Endodermal cell (in vitro differentiated cells): Measurements from ENCODE around the gene DHRS4L2. TPM values are rescaled to one million over a fixed set of nuclear protein-coding genes. Genes with fewer than 3 reads are reported as not detected.
"Not testable (repeated sequence)": the region's sequence is repeated elsewhere in the genome, so short reads cannot be mapped to it uniquely, and the experiment has no call there.

ENCODE experiments used
- DNase-seq: peaks from one replicate; pipeline ENCODE4 v3.0.0-alpha.2; 2017
- H3K27ac ChIP-seq: 2 replicates; pipeline ENCODE4 v1.5.1; 2013; ENCODE audit warnings: mild to moderate bottlenecking, low read depth, low read length, moderate library complexity
- H3K27me3 ChIP-seq: 2 replicates; pipeline ENCODE4 v1.6.1; 2013; ENCODE audit warnings: mild to moderate bottlenecking, low read length, moderate library complexity; ENCODE audit not compliant: insufficient read depth, control insufficient read depth, poor library complexity, severe bottlenecking
- H3K36me3 ChIP-seq: 2 replicates; pipeline ENCODE4 v1.7.0; 2013; ENCODE audit warnings: mild to moderate bottlenecking, low read length, moderate library complexity; ENCODE audit not compliant: control insufficient read depth, insufficient read depth
- H3K4me1 ChIP-seq: one replicate; pipeline ENCODE4 v1.7.0; 2013; ENCODE audit warnings: low read length; ENCODE audit not compliant: control insufficient read depth, insufficient read depth
- H3K4me3 ChIP-seq: 2 replicates; pipeline ENCODE4 v1.5.1; 2013; ENCODE audit warnings: mild to moderate bottlenecking, low read length, moderate library complexity
- H3K9ac ChIP-seq: 2 replicates; pipeline ENCODE4 v1.6.1; 2013; ENCODE audit warnings: mild to moderate bottlenecking, low read length, moderate library complexity; ENCODE audit not compliant: poor library complexity, severe bottlenecking; ENCODE audit errors: extremely low read depth
- H3K9me3 ChIP-seq: 2 replicates; pipeline ENCODE4 v1.6.1; 2013; ENCODE audit warnings: mild to moderate bottlenecking, low read length, moderate library complexity; ENCODE audit not compliant: control insufficient read depth
- H3K27ac Mint-ChIP-seq: 2 replicates; pipeline ENCODE4 v1.8.0; 2020; ENCODE audit warnings: mixed read lengths
- H3K27me3 Mint-ChIP-seq: 2 replicates; pipeline ENCODE4 v1.8.0; 2021; ENCODE audit warnings: mild to moderate bottlenecking, mixed read lengths; ENCODE audit not compliant: insufficient read depth
- H3K36me3 Mint-ChIP-seq: 2 replicates; pipeline ENCODE4 v1.8.0; 2020; ENCODE audit warnings: low read depth, mixed read lengths
- H3K4me1 Mint-ChIP-seq: 2 replicates; pipeline ENCODE4 v1.8.0; 2020; ENCODE audit warnings: mixed read lengths
- H3K4me3 Mint-ChIP-seq: 2 replicates; pipeline ENCODE4 v1.8.0; 2020; ENCODE audit warnings: mild to moderate bottlenecking, moderate library complexity, mixed read lengths
- H3K9me3 Mint-ChIP-seq: 2 replicates; pipeline ENCODE4 v1.8.0; 2020; ENCODE audit warnings: mild to moderate bottlenecking, mixed read lengths
- CTCF ChIP-seq: fragments of 200-600 bp; sonication (generic); conservative IDR thresholded peaks from 2 replicates; pipeline ENCODE4 v1.5.0; 2021; ENCODE audit warnings: antibody characterized with exemption, mild to moderate bottlenecking
- WGBS, 2 experiments: methylation state at CpG; one replicate each; pipeline versions ENCODE4 v1.1.5 to v1.1.7; 2013; ENCODE audit warnings: missing lambda C conversion rate in 2 of 2, mixed read lengths in 1 of 2; ENCODE audit not compliant: insufficient coverage in 1 of 2, insufficient read length in 1 of 2; 5-methylcytosine and 5-hydroxymethylcytosine counted together
- total RNA-seq, 2 donors: library from RNA; stranded (reverse); fragmentation: NEBNext Ultra II Directional in 1 of 2; extraction: Animal tissue kit (Norgen Biotek cat#: 25700) in 1 of 2; gene quantifications; 2 replicates in 1 of 2; 3 replicates in 1 of 2; pipeline ENCODE4 v1.2.1, GENCODE V29; 2021

Gene DHRS4L2
- total RNA-seq, 2 donors from 2014 or later: 16.7 to 17.3 TPM

DNA sequence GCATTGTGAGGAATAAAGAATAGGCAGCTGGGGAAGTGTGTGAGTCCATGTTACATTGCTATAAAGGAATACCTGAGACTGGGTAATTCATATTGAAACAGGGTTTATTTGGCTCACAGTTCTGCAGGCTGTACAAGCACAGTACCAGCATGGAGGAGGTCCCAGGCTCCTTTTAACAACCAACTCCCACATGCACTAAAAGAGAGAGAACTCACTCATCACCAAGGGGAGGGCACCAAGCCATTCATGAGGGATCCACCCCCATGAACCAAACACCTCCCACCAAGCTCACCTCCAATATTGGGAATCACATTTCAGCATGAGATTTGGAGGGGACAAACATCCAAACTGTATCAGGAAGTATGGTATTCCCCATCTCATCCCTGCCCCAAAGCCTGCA lies 47.1 kb upstream of the DHRS4L2 start:
- no peak overlapping the region for H3K27ac Mint-ChIP-seq
- no peak for DNase-seq
- H3K9ac ChIP-seq: no peak overlapping the region

DNA sequence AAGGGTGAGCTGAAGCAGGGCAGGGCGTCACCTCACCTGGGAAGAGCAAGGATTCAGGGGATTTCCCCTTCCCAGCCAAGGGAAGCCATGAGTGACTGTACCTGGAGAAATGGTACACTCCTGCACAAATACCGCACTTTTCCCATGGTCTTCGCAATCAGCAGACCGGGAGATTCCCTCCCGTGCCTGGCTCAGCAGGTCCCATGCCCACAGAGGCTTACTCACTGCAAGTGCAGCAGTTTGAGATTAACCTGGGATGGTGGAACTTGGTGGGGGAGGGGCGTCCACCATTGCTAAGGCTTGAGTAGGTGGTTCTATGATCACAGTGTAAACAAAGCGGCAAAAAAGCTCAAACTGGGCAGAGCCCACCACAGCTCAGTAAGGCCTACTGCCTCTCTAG lies 46.1 kb upstream of the DHRS4L2 start:
- H3K4me1 Mint-ChIP-seq: peaks cover 6% of the 10 kb centered on the region
- Histone ChIP-seq H3K27me3 (no peaks in the 10 kb centered on the region), H3K36me3 (peaks cover 5% of the 10 kb centered on the region), H3K9me3 (peaks cover 11% of the 10 kb centered on the region), H3K4me1 (no peaks in the 10 kb centered on the region), H3K4me3 (no peak overlapping the region), H3K27ac (no peak overlapping the region), H3K9ac (no peak overlapping the region)
- WGBS, 2 experiments: 92 to 95% methylated on average over 5 to 7 of the region's 7 CpGs
- peaks cover 14% of the 10 kb centered on the region for H3K36me3 Mint-ChIP-seq
- DNase-seq: no peak
- H3K27ac Mint-ChIP-seq: no peak overlapping the region
- H3K9me3 Mint-ChIP-seq: peaks cover 8% of the 10 kb centered on the region
- H3K4me3 Mint-ChIP-seq: no peak overlapping the region
- TF ChIP-seq CTCF: no peak
- peaks cover 13% of the 10 kb centered on the region for H3K27me3 Mint-ChIP-seq

More for the DNA sequence above, 47.1 kb upstream of the DHRS4L2 start:
- peaks cover 14% of the 10 kb centered on the region for H3K36me3 Mint-ChIP-seq
- H3K27me3 Mint-ChIP-seq: peaks cover 9% of the 10 kb centered on the region
- peaks cover 6% of the 10 kb centered on the region for H3K4me1 Mint-ChIP-seq
- Histone ChIP-seq H3K9me3 (peaks cover 11% of the 10 kb centered on the region), H3K4me3 (no peak overlapping the region), H3K4me1 (no peaks in the 10 kb centered on the region), H3K36me3 (peaks cover 5% of the 10 kb centered on the region), H3K27ac (no peak overlapping the region), H3K27me3 (no peaks in the 10 kb centered on the region)
- H3K4me3 Mint-ChIP-seq: no peak overlapping the region
- H3K9me3 Mint-ChIP-seq: peaks cover 8% of the 10 kb centered on the region
- no peak for TF ChIP-seq CTCF

GRCh38 chr14:23949069-23949468 lies 39.7 kb upstream of the DHRS4L2 start:
- not testable (repeated sequence) for H3K27ac ChIP-seq, H3K27ac Mint-ChIP-seq, H3K4me3 ChIP-seq, H3K36me3 ChIP-seq, H3K4me1 ChIP-seq, H3K9ac ChIP-seq, DNase-seq, H3K27me3 ChIP-seq, H3K4me1 Mint-ChIP-seq, H3K36me3 Mint-ChIP-seq, H3K4me3 Mint-ChIP-seq
- peaks cover 30% of the 10 kb centered on the region for H3K9me3 ChIP-seq
- Mint-ChIP-seq H3K9me3 (peaks cover 32% of the 10 kb centered on the region), H3K27me3 (peaks cover 18% of the 10 kb centered on the region)
- 80 to 97% methylated on average over 1 to 2 of the region's 2 CpGs for WGBS, 2 experiments

DNA sequence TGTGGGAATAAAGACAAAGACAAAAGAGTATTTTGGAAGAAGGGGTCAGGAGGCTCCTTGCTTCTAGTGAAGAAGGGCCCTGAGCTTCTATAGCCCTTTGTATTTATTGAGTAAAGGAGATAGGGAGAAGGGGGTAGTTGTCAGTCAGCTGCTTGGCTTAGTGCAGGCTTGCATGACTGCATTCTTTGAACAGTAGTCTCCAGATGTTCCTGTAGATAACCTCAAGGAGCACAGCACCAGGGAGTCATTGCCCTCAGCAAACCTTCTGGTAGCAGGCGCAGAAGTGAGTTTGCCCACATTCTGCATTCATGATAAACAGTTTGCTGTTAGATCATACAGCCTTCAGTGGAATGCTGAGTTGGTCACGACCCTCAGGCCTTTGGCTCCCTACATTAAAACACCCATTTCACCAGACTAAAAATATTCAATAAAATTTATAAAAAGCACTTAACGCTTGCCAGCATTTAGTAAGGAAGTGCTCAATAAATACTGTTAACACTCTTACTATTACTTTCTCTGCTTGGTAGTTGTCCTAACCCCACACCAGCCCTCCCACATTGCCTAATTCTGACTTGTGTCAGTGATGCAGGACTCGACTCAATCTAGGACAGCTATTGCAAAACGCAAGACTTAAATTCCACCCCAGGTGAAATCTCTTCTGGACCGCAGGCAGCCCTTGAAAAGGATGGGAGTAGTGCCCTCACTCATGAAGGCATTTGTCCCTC lies 38.2 kb upstream of the DHRS4L2 start:
- no peak for TF ChIP-seq CTCF
- no peak for DNase-seq
- Mint-ChIP-seq H3K27me3 (peaks cover 18% of the 10 kb centered on the region), H3K27ac (no peak overlapping the region), H3K4me3 (no peak overlapping the region), H3K4me1 (peaks cover 12% of the 10 kb centered on the region), H3K9me3 (peaks cover 29% of the 10 kb centered on the region), H3K36me3 (peaks cover 9% of the 10 kb centered on the region)
- Histone ChIP-seq H3K9me3 (peaks cover 26% of the 10 kb centered on the region), H3K27me3 (no peaks in the 10 kb centered on the region), H3K36me3 (no peaks in the 10 kb centered on the region), H3K4me3 (no peak overlapping the region), H3K9ac (no peak overlapping the region), H3K4me1 (no peaks in the 10 kb centered on the region), H3K27ac (no peak overlapping the region)
- WGBS, 2 experiments: 87 to 90% methylated on average over 4 to 6 of the region's 6 CpGs

DNA sequence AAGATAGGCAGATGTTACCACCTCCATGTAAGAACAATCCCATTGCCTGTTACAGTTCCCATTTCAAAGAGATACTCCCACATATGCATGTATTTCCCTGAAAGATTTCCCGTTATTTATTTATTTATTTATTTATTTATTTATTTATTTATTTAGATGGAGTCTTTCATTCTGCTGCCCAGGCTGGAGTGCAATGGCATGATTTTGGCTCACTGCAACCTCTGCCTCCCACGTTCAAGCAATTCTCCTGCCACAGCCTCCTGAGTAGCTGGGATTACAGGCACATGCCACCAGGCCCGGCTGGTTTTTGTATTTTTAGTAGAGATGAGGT lies 37.6 kb upstream of the DHRS4L2 start:
- not testable (repeated sequence) for H3K27ac Mint-ChIP-seq, H3K9ac ChIP-seq, H3K36me3 ChIP-seq, H3K4me1 ChIP-seq, H3K4me3 ChIP-seq, H3K4me3 Mint-ChIP-seq, H3K27ac ChIP-seq, H3K27me3 ChIP-seq, DNase-seq
- Mint-ChIP-seq H3K27me3 (peaks cover 17% of the 10 kb centered on the region), H3K4me1 (peaks cover 12% of the 10 kb centered on the region), H3K9me3 (peaks cover 29% of the 10 kb centered on the region), H3K36me3 (peaks cover 12% of the 10 kb centered on the region)
- 90 to 91% methylated on average over 2 of the region's 3 CpGs for WGBS, 2 experiments
- H3K9me3 ChIP-seq: peaks cover 26% of the 10 kb centered on the region
